GM23338 (cell line): ENCODE data around the gene HORMAD2. TPM values are rescaled to one million over a fixed set of nuclear protein-coding genes. Genes with fewer than 3 reads are reported as not detected.

Experiments used
- ATAC-seq: fragments of 200-7000 bp; cut with Tn5 transposase; 3 replicates; pipeline ENCODE4 v1.9.1; 2020
- DNase-seq: peaks from one replicate; pipeline ENCODE4 v3.0.0-alpha.2; 2015; ENCODE audit warnings: low spot score
- H2AFZ ChIP-seq: fragments of 200-600 bp; sonication (generic); 2 replicates; pipeline ENCODE4 v1.8.0; 2016; ENCODE audit warnings: antibody characterized with exemption, mild to moderate bottlenecking, moderate library complexity
- H3F3A ChIP-seq: fragments of 200-600 bp; sonication (generic); replicated peaks from 2 replicates; pipeline ENCODE4 v1.8.0; 2017; ENCODE audit warnings: antibody characterized with exemption, mixed run types, low read depth
- H3K27ac ChIP-seq: fragments of 200-600 bp; sonication (generic); 2 replicates; pipeline ENCODE4 v1.6.1; 2016; ENCODE audit warnings: low read depth
- H3K27me3 ChIP-seq: fragments of 200-600 bp; sonication (generic); 2 replicates; pipeline ENCODE4 v1.8.0; 2016; ENCODE audit warnings: mild to moderate bottlenecking, mixed run types, moderate library complexity; ENCODE audit not compliant: insufficient read depth
- H3K36me3 ChIP-seq: fragments of 200-600 bp; sonication (generic); 2 replicates; pipeline ENCODE4 v1.8.0; 2016; ENCODE audit warnings: mild to moderate bottlenecking; ENCODE audit not compliant: insufficient read depth
- H3K4me1 ChIP-seq: fragments of 200-600 bp; sonication (generic); 2 replicates; pipeline ENCODE4 v1.8.0; 2016; ENCODE audit warnings: mild to moderate bottlenecking, moderate library complexity; ENCODE audit not compliant: insufficient read depth
- H3K4me2 ChIP-seq: fragments of 200-600 bp; sonication (generic); 2 replicates; pipeline ENCODE4 v1.7.1; 2017; ENCODE audit warnings: mixed run types
- H3K4me3 ChIP-seq: fragments of 200-600 bp; sonication (generic); 2 replicates; pipeline ENCODE4 v1.6.1; 2016; ENCODE audit warnings: mixed run types
- H3K79me2 ChIP-seq: fragments of 200-600 bp; sonication (generic); replicated peaks from 2 replicates; pipeline ENCODE4 v1.8.0; 2017; ENCODE audit warnings: mild to moderate bottlenecking; ENCODE audit not compliant: insufficient read depth
- H3K9me2 ChIP-seq: fragments of 200-600 bp; sonication (generic); 2 replicates; pipeline ENCODE4 v1.8.0; 2017; ENCODE audit not compliant: insufficient read depth
- H4K20me1 ChIP-seq: fragments of 200-600 bp; sonication (generic); replicated peaks from 2 replicates; pipeline ENCODE4 v1.8.0; 2017; ENCODE audit warnings: mild to moderate bottlenecking; ENCODE audit not compliant: insufficient read depth
- H3K27ac Mint-ChIP-seq: 2 replicates; pipeline ENCODE4 v1.8.0; 2020; ENCODE audit warnings: inconsistent platforms, mild to moderate bottlenecking, moderate library complexity, mixed read lengths
- H3K27me3 Mint-ChIP-seq: 3 replicates; pipeline ENCODE4 v1.8.0; 2022; ENCODE audit warnings: low read depth, mild to moderate bottlenecking, moderate library complexity, mixed read lengths, inconsistent platforms; ENCODE audit not compliant: insufficient read depth, poor library complexity
- H3K36me3 Mint-ChIP-seq: 3 replicates; pipeline ENCODE4 v1.8.0; 2021; ENCODE audit warnings: low read depth, mild to moderate bottlenecking, inconsistent platforms, moderate library complexity, mixed read lengths
- H3K4me1 Mint-ChIP-seq: 3 replicates; pipeline ENCODE4 v1.8.0; 2020; ENCODE audit warnings: mild to moderate bottlenecking, inconsistent platforms, mixed read lengths
- H3K4me3 Mint-ChIP-seq: 3 replicates; pipeline ENCODE4 v1.8.0; 2021; ENCODE audit warnings: moderate library complexity, mild to moderate bottlenecking, inconsistent platforms, mixed read lengths
- H3K9me3 Mint-ChIP-seq: 3 replicates; pipeline ENCODE4 v1.8.0; 2020; ENCODE audit warnings: moderate library complexity, mild to moderate bottlenecking, inconsistent platforms, mixed read lengths
- CREB1 ChIP-seq: fragments of 250-450 bp; sonication (Bioruptor Pico); IDR thresholded peaks from 2 replicates; pipeline ENCODE4 v1.5.0; 2020; ENCODE audit warnings: low read depth, mild to moderate bottlenecking, moderate library complexity
- CTCF ChIP-seq, 2 experiments: fragments of 200-600 bp in 1 of 2; sonication (generic) in 1 of 2; conservative IDR thresholded peaks; 2 replicates each; pipeline versions ENCODE4 v1.5.1 to v1.6.1; 2016 to 2017; ENCODE audit warnings: antibody characterized with exemption in 2 of 2, low read depth in 2 of 2, mild to moderate bottlenecking in 2 of 2, moderate library complexity in 1 of 2
- ETS1 ChIP-seq: IDR thresholded peaks from 2 replicates; pipeline ENCODE4 v1.6.1; 2016; ENCODE audit warnings: antibody characterized with exemption
- EZH2 ChIP-seq: fragments of 200-600 bp; sonication (generic); IDR thresholded peaks from one replicate; pipeline ENCODE4 v1.8.0; 2017; ENCODE audit warnings: antibody characterized with exemption, mild to moderate bottlenecking, low read depth; ENCODE audit not compliant: unreplicated experiment
- EZH2phosphoT487 ChIP-seq: fragments of 200-600 bp; sonication (generic); IDR thresholded peaks from one replicate; pipeline ENCODE4 v1.8.1; 2018; ENCODE audit warnings: antibody characterized with exemption; ENCODE audit not compliant: unreplicated experiment
- JUNB ChIP-seq: IDR thresholded peaks from one replicate; pipeline ENCODE4 v1.6.1; 2016; ENCODE audit warnings: antibody characterized with exemption; ENCODE audit not compliant: unreplicated experiment
- NANOG ChIP-seq: IDR thresholded peaks from 2 replicates; pipeline ENCODE4 v1.6.1; 2016; ENCODE audit warnings: antibody characterized with exemption, borderline replicate concordance
- POLR2AphosphoS5 ChIP-seq: IDR thresholded peaks from 2 replicates; pipeline ENCODE4 v1.6.1; 2016; ENCODE audit warnings: antibody characterized with exemption, low read depth
- REST ChIP-seq: IDR thresholded peaks from one replicate; pipeline ENCODE4 v1.6.1; 2018; ENCODE audit warnings: antibody characterized with exemption; ENCODE audit not compliant: unreplicated experiment
- STAT1 ChIP-seq: IDR thresholded peaks from one replicate; pipeline ENCODE4 v1.6.1; 2016; ENCODE audit warnings: antibody characterized with exemption; ENCODE audit not compliant: unreplicated experiment
- ZNF114 ChIP-seq: fragments of 250-450 bp; sonication (Bioruptor Pico); IDR thresholded peaks from 2 replicates; pipeline ENCODE4 v1.5.0; 2020; ENCODE audit warnings: mild to moderate bottlenecking, moderate library complexity
- ZNF462 ChIP-seq: fragments of 250-450 bp; sonication (Bioruptor Pico); IDR thresholded peaks from 2 replicates; pipeline ENCODE4 v1.5.0; 2020; ENCODE audit warnings: mild to moderate bottlenecking, moderate library complexity
- polyA plus RNA-seq: library from polyadenylated mRNA; unstranded; fragments of >200 nt; fragmentation: Nextera tagmentation; extraction: Ambion mirVana; gene quantifications from 2 replicates; pipeline ENCODE4 v1.2.1, GENCODE V29; 2016
- total RNA-seq: library from RNA; depleted of rRNA; stranded (reverse); fragments of >200 nt; shearing (Covaris generic); gene quantifications from 2 replicates; pipeline ENCODE4 v1.2.3, GENCODE V29; 2014

HORMAD2 gene
- total and polyA plus RNA-seq, 2 experiments from 2014 or later: 0.40 TPM; not detected in 1

GRCh38 chr22:30073743-30074142, 6.5 kb upstream of the HORMAD2 start:
- no peaks in the 10 kb centered on the region for H4K20me1 ChIP-seq
- DNase-seq (no peak), ATAC-seq (no peak)
- no peak overlapping the region for H3K4me3 ChIP-seq
- H2AFZ ChIP-seq: no peak overlapping the region
- H3K4me1 ChIP-seq: peaks cover 5% of the 10 kb centered on the region; the same call in 1 of the 2 replicates
- H3K36me3 ChIP-seq: no peaks in the 10 kb centered on the region
- H3K27me3 Mint-ChIP-seq: peaks cover 3% of the 10 kb centered on the region
- no peak overlapping the region for H3K27ac Mint-ChIP-seq
- H3K9me2 ChIP-seq: no peaks in the 10 kb centered on the region
- H3K4me2 ChIP-seq: no peak overlapping the region
- no peaks in the 10 kb centered on the region for H3K27me3 ChIP-seq
- no peaks in the 10 kb centered on the region for H3K9me3 Mint-ChIP-seq
- TF ChIP-seq EZH2phosphoT487 (no peak), ZNF114 (CRISPR knock-in tag) (no peak), ZNF462 (CRISPR knock-in tag) (no peak), STAT1 (no peak), NANOG (no peak), REST (no peak), EZH2 (no peak), CREB1 (no peak), CTCF (conservative IDR thresholded peaks at IDR 0.05; ENCODE audit: low read depth in 2 of 2) (no peak), ETS1 (no peak), POLR2AphosphoS5 (no peak), JUNB (no peak)
- H3K79me2 ChIP-seq: no peaks in the 10 kb centered on the region
- H3K36me3 Mint-ChIP-seq: no peaks in the 10 kb centered on the region
- no peaks in the 10 kb centered on the region for H3F3A ChIP-seq
- H3K4me1 Mint-ChIP-seq: peaks cover 8% of the 10 kb centered on the region
- no peak overlapping the region for H3K27ac ChIP-seq
- no peak overlapping the region for H3K4me3 Mint-ChIP-seq
